Astrocyte of the cerebellum (primary cell): ENCODE results near the gene PHKA2.
"Not testable (repeated sequence)": the region's sequence is repeated elsewhere in the genome, so short reads cannot be mapped to it uniquely, and the experiment has no call there.

ENCODE experiments used
- DNase-seq: peaks from one replicate; pipeline ENCODE4 v3.0.0-alpha.2; 2011; ENCODE audit warnings: low read depth
- H3K4me3 ChIP-seq: 2 replicates; pipeline ENCODE4 v1.5.1; 2011; ENCODE audit warnings: mild to moderate bottlenecking, low read depth, low read length, moderate library complexity
- in situ Hi-C: cut with HindIII; loops from 2 replicates; pipeline ENCODE4 v1.10.0; 2017; ENCODE audit warnings: low sequenced_read_pairs
- TF ChIP-seq, protein P1 (sequence below): IDR thresholded peaks from 2 replicates; pipeline ENCODE4 v1.5.1; 2012; ENCODE audit warnings: low read length, low read depth, moderate library complexity, mild to moderate bottlenecking; ENCODE audit errors: missing control alignments

The PHKA2 gene

GRCh38 chrX:18861511-18861910 lies 122.4 kb downstream of the PHKA2 start:
- no peak for DNase-seq
- H3K4me3 ChIP-seq = no peak overlapping the region
- in situ Hi-C loops = no loop called here
- TF ChIP-seq, protein P1, sequence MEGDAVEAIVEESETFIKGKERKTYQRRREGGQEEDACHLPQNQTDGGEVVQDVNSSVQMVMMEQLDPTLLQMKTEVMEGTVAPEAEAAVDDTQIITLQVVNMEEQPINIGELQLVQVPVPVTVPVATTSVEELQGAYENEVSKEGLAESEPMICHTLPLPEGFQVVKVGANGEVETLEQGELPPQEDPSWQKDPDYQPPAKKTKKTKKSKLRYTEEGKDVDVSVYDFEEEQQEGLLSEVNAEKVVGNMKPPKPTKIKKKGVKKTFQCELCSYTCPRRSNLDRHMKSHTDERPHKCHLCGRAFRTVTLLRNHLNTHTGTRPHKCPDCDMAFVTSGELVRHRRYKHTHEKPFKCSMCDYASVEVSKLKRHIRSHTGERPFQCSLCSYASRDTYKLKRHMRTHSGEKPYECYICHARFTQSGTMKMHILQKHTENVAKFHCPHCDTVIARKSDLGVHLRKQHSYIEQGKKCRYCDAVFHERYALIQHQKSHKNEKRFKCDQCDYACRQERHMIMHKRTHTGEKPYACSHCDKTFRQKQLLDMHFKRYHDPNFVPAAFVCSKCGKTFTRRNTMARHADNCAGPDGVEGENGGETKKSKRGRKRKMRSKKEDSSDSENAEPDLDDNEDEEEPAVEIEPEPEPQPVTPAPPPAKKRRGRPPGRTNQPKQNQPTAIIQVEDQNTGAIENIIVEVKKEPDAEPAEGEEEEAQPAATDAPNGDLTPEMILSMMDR = no peak

- no peak for DNase-seq
- no peak overlapping the region for H3K4me3 ChIP-seq
- in situ Hi-C loops = no loop called here
- TF ChIP-seq, protein P1 = no peak
Observed at GRCh38 chrX:18856645-18856997, 127.3 kb downstream of the PHKA2 start.

DNA sequence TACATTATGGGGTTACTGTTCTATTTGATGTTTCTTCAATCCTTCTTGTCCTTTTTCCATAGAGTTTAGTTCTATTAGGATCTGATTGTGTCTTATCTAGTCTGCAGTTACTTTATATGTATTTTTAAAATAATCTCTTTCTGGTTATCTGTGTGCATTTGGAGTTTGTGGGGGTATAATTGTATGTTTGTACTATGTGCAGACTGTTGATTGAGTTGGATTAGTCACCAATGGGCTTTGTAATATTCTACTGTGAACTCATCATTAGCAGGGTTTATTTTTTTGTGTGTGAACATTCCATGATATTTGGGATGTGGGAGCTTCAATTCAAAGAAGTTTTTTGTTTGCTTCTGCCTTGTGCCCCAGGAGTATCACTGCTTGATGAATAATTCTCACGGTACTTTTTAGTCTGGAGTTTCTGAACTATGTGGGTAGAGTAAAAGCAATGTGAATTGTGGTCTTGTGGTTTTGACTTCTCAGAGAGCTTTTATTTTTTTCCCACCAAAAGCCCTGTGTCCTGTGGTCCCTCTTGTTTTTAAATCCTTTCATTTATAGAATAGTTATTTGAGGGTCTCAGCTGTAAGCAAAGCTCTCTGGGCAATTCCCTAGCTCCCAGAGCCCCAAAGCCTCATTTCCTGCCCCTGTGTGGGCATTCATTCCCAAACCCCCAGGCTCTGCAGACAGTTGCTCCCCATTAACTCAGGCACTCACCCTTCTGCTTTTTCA lies 127.8 kb downstream of the PHKA2 start:
- no peak overlapping the region for H3K4me3 ChIP-seq
- TF ChIP-seq, protein P1 = no peak
- in situ Hi-C loops = no loop called here
- peak; percentile 86 for DNase-seq

- DNase-seq, in situ Hi-C loops, H3K4me3 ChIP-seq: not testable (repeated sequence)
Observed at GRCh38 chrX:18847901-18848300, 136.0 kb downstream of the PHKA2 start.
